NT2/D1 (cell line): ENCODE data around the gene FANCD2.

Experiments
- SUZ12 ChIP-seq: IDR thresholded peaks from 2 replicates; pipeline ENCODE4 v1.6.1; 2011; ENCODE audit not compliant: insufficient read length, insufficient read depth; ENCODE audit errors: extremely low read depth
- YY1 ChIP-seq: IDR thresholded peaks from 2 replicates; pipeline ENCODE4 v1.6.1; 2011; ENCODE audit not compliant: insufficient read length, insufficient read depth

- no peak for TF ChIP-seq SUZ12
- TF ChIP-seq YY1, result no peak
These were observed 59.5 kb downstream of the FANCD2 start for GRCh38 chr3:10085738-10086137.
